Measurements from ENCODE around the gene GRIA4.

GRIA4 gene

GRCh38 chr11:105960252-105961245 is 350.7 kb downstream of the GRIA4 start:
- no peak overlapping the region for H3K4me2 ChIP-seq (ENCODE audit: low read depth, low read length, poor library complexity, severe bottlenecking)
- no peak overlapping the region for H3K4me3 ChIP-seq (ENCODE audit: insufficient read depth, low read length, poor library complexity, severe bottlenecking)
- no peaks in the 10 kb centered on the region for H3K36me3 ChIP-seq (ENCODE audit: low read length)
- no peak for TF ChIP-seq CTCF (IDR thresholded peaks at IDR 0.05; ENCODE audit: insufficient read depth, low read length, poor library complexity, severe bottlenecking)
- no peak for TF ChIP-seq EZH2phosphoT487 (conservative IDR thresholded peaks at IDR 0.05; ENCODE audit: low read length)
- no peaks in the 10 kb centered on the region for H3K27me3 ChIP-seq (ENCODE audit: low read length)
- no peak overlapping the region for H2AFZ ChIP-seq (ENCODE audit: low read depth, low read length, severe bottlenecking)
- no peak overlapping the region for H3K9ac ChIP-seq (ENCODE audit: low read length)
- no peaks in the 10 kb centered on the region for H3K9me3 ChIP-seq (ENCODE audit: insufficient read depth, low read length)
- H3K79me2 ChIP-seq (ENCODE audit: insufficient read depth, low read length): no peaks in the 10 kb centered on the region
- H4K20me1 ChIP-seq (ENCODE audit: low read depth, low read length): no peaks in the 10 kb centered on the region
- H3K27ac ChIP-seq (ENCODE audit: low read depth, low read length): no peak overlapping the region
- no peaks in the 10 kb centered on the region for H3F3A ChIP-seq (ENCODE audit: insufficient read depth)
- no peaks in the 10 kb centered on the region for H3K9me2 ChIP-seq (replicated peaks; ENCODE audit: insufficient read depth, low read length)

GRCh38 chr11:105968021-105968697 is 358.3 kb downstream of the GRIA4 start:
- Histone ChIP-seq H3K4me3 (ENCODE audit: insufficient read depth, low read length, poor library complexity, severe bottlenecking) (no peak overlapping the region), H3K4me2 (ENCODE audit: low read depth, low read length, poor library complexity, severe bottlenecking) (no peak overlapping the region), H3K9me2 (replicated peaks; ENCODE audit: insufficient read depth, low read length) (no peaks in the 10 kb centered on the region), H3K9ac (ENCODE audit: low read length) (no peak overlapping the region), H3K36me3 (ENCODE audit: low read length) (no peaks in the 10 kb centered on the region), H3K27ac (ENCODE audit: low read depth, low read length) (no peak overlapping the region), H3K79me2 (ENCODE audit: insufficient read depth, low read length) (no peaks in the 10 kb centered on the region), H4K20me1 (ENCODE audit: low read depth, low read length) (no peaks in the 10 kb centered on the region), H3K27me3 (ENCODE audit: low read length) (no peaks in the 10 kb centered on the region), H3F3A (ENCODE audit: insufficient read depth) (no peaks in the 10 kb centered on the region), H2AFZ (ENCODE audit: low read depth, low read length, severe bottlenecking) (no peak overlapping the region), H3K9me3 (ENCODE audit: insufficient read depth, low read length) (no peaks in the 10 kb centered on the region)
- TF ChIP-seq CTCF (IDR thresholded peaks at IDR 0.05; ENCODE audit: insufficient read depth, low read length, poor library complexity, severe bottlenecking) (no peak), EZH2phosphoT487 (conservative IDR thresholded peaks at IDR 0.05; ENCODE audit: low read length) (no peak)

- Histone ChIP-seq H3K9me3 (ENCODE audit: insufficient read depth, low read length) (no peaks in the 10 kb centered on the region), H3K36me3 (ENCODE audit: low read length) (no peaks in the 10 kb centered on the region), H3K27me3 (ENCODE audit: low read length) (no peaks in the 10 kb centered on the region), H4K20me1 (ENCODE audit: low read depth, low read length) (no peaks in the 10 kb centered on the region), H3K4me3 (ENCODE audit: insufficient read depth, low read length, poor library complexity, severe bottlenecking) (no peak overlapping the region), H3K9me2 (replicated peaks; ENCODE audit: insufficient read depth, low read length) (no peaks in the 10 kb centered on the region), H2AFZ (ENCODE audit: low read depth, low read length, severe bottlenecking) (no peak overlapping the region), H3K27ac (ENCODE audit: low read depth, low read length) (no peak overlapping the region), H3K79me2 (ENCODE audit: insufficient read depth, low read length) (no peaks in the 10 kb centered on the region), H3K9ac (ENCODE audit: low read length) (no peak overlapping the region), H3K4me2 (ENCODE audit: low read depth, low read length, poor library complexity, severe bottlenecking) (no peak overlapping the region), H3F3A (ENCODE audit: insufficient read depth) (no peaks in the 10 kb centered on the region)
- TF ChIP-seq EZH2phosphoT487 (conservative IDR thresholded peaks at IDR 0.05; ENCODE audit: low read length) (no peak), CTCF (IDR thresholded peaks at IDR 0.05; ENCODE audit: insufficient read depth, low read length, poor library complexity, severe bottlenecking) (no peak)
Measured at GRCh38 chr11:105969756-105970155, 359.9 kb downstream of the GRIA4 start.
